Kidney epithelial cell (primary cell): ENCODE measurements around the gene IGFBP4. TPM values are rescaled to one million over a fixed set of nuclear protein-coding genes. Genes with fewer than 3 reads are reported as not detected.

Experiments used
- DNase-seq: peaks from one replicate; pipeline ENCODE4 v3.0.0-alpha.2; 2010; ENCODE audit warnings: low read depth
- H3K27me3 ChIP-seq: 2 replicates; pipeline ENCODE4 v1.6.0; 2011; ENCODE audit warnings: low read length; ENCODE audit not compliant: control insufficient read depth, insufficient read depth
- H3K36me3 ChIP-seq: 2 replicates; pipeline ENCODE4 v1.5.1; 2011; ENCODE audit warnings: low read length; ENCODE audit not compliant: control insufficient read depth, insufficient read depth
- H3K4me3 ChIP-seq: 2 replicates; pipeline ENCODE4 v1.5.1; 2011; ENCODE audit warnings: low read depth, mild to moderate bottlenecking, control low read depth, low read length
- total RNA-seq: library from RNA; depleted of rRNA; stranded (reverse); fragments of >200 nt; gene quantifications from 2 replicates; pipeline ENCODE4 v1.2.3, GENCODE V29; 2015
- TF ChIP-seq, protein P1 (sequence below): IDR thresholded peaks from 2 replicates; pipeline ENCODE4 v1.5.1; 2011; ENCODE audit warnings: mild to moderate bottlenecking, moderate library complexity, low read length, control low read depth, inconsistent platforms; ENCODE audit not compliant: insufficient read depth, poor library complexity, severe bottlenecking

Gene IGFBP4
- total RNA-seq, 1 donor from 2014 or later, result 53.6 TPM

DNA sequence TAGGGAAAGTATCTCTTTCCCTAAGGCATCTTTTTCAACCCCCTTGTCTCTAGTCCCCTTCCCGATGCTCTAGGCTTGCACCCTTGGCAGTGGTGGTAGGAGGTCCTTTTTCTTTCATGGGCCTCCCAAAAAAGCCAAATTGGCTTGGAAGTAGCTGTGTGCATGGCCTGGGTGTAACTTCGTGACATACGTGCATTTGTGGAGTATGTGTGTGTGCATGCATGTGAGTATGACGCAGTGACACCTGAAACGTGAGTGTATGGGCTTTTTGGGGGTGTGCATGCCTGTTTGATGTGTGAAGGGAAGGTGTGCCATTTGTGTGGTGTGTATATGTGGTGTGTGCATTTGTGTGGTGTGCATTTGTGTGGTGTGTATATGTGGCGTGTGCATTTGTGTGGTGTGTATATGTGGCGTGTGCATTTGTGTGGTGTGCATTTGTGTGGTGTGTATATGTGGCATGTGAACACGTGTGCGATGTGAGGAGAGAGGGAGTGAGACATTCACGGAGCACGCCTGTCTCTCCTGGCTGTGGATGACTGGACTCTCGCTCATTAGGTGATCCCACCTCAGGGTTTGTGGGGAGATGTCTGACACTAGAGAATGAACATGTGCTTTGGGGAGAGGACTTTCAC is 15.7 kb downstream of the IGFBP4 start:
- Histone ChIP-seq H3K36me3 (peaks cover 5% of the 10 kb centered on the region), H3K4me3 (no peak overlapping the region), H3K27me3 (no peaks in the 10 kb centered on the region)
- TF ChIP-seq, protein P1, sequence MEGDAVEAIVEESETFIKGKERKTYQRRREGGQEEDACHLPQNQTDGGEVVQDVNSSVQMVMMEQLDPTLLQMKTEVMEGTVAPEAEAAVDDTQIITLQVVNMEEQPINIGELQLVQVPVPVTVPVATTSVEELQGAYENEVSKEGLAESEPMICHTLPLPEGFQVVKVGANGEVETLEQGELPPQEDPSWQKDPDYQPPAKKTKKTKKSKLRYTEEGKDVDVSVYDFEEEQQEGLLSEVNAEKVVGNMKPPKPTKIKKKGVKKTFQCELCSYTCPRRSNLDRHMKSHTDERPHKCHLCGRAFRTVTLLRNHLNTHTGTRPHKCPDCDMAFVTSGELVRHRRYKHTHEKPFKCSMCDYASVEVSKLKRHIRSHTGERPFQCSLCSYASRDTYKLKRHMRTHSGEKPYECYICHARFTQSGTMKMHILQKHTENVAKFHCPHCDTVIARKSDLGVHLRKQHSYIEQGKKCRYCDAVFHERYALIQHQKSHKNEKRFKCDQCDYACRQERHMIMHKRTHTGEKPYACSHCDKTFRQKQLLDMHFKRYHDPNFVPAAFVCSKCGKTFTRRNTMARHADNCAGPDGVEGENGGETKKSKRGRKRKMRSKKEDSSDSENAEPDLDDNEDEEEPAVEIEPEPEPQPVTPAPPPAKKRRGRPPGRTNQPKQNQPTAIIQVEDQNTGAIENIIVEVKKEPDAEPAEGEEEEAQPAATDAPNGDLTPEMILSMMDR, result no peak
- no peak for DNase-seq

DNA sequence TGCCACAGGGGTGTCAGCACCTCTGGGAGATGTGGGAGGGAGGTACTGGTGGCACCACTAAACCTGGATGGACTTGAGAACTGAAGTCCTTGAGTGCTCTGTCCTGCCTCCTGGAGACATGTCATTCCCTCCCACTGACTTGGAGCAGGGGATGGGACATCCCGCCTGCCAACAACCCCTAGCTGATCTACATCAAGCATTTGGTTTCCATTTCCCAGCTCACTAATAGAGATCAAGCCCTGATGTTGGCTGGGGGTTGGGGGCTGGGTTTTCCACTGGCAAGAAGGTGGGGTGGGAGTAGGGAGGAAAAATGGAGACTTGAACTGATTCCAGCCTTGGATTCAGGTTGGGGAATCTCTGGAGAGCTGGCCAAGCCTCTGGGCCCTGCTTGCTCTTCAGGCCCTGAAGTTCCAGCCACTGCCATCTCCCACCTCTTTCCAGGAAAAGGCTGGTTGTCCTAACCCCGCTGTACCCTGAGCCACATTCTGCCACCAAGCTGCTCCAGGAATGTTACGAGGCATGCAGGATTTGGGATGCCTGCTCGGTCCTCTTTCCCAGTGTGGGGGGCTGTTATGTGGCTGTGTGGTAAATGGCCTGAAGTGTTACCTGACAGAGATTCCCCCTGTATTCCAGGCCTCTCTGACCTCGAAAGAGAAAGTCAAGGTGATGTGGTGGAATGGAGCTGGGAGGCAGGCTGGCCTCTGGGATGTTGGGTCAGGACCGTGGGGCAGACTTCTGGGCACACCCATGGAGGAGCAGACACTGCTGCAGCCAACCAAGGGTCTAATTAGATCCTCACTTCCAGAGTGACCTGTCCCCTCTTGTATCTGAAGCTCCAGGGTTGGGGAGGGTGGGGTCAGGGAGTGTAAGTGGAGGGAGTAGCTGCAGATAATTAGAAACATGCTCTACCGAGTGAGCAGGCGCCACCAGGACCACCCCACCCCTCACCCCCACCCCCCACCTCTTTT is 16.7 kb downstream of the IGFBP4 start:
- no peaks in the 10 kb centered on the region for H3K27me3 ChIP-seq
- no peak for DNase-seq
- TF ChIP-seq, protein P1, result no peak
- no peak overlapping the region for H3K4me3 ChIP-seq
- H3K36me3 ChIP-seq, result peaks cover 2% of the 10 kb centered on the region

DNA sequence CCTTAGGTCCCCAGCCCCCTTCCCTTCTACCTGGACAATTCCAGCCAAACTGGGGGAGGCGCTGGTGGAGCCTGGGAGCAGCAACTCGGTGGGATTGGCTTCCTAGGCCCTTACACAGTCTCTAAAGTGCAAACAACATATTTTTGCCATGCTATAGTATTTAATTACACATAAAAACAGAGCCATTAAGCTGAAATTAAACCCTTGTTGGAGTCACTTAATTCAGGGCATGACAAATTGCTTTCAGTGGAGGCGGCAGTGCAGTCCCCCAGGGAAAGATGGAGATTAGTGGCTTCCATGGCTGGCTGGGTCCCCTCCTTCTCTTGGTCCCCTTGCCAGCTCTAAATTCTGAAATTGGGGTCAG is 17.3 kb downstream of the IGFBP4 start:
- H3K36me3 ChIP-seq, result peaks cover 2% of the 10 kb centered on the region
- TF ChIP-seq, protein P1, result no peak
- DNase-seq, result no peak
- H3K27me3 ChIP-seq, result no peaks in the 10 kb centered on the region
- H3K4me3 ChIP-seq, result no peak overlapping the region

DNA sequence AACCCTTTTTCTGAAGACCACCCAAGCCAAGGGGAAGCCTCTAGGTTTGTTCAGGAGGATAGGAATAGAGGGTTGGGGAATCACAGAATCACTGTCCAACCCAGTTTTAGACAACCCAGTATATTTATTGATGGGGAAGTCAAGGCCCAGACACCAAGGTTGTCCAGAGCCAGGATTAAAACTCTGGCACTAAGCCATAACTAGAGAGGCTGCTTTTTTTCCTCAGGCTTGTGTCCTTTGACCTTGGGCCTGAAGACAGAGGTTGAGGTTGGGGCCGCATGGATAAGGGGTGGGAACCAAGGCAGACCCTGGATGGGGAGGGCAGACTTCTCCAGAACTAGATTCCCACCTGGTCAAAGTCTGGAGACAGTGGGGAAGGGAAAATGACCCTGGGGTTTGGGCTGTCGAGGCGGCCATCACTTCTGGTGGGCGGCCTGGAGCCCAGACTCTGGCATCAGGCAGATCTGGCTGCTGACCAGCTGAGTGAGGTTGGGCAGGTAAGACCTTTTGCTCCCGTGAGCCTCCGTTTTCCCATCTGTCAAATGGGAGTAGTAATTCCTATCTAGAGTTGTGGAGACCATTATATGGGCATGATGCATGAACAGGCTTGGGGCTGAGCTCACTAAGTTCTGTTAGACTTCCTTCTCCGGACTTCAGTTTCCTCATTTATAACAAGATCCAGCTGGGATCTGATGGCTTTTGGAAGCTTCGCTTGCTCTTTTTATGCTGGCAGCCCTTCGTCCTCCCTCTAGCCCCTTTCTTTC is 17.9 kb downstream of the IGFBP4 start:
- DNase-seq, result no peak
- Histone ChIP-seq H3K4me3 (no peak overlapping the region), H3K27me3 (no peaks in the 10 kb centered on the region), H3K36me3 (peaks cover 2% of the 10 kb centered on the region)
- TF ChIP-seq, protein P1, result no peak

DNA sequence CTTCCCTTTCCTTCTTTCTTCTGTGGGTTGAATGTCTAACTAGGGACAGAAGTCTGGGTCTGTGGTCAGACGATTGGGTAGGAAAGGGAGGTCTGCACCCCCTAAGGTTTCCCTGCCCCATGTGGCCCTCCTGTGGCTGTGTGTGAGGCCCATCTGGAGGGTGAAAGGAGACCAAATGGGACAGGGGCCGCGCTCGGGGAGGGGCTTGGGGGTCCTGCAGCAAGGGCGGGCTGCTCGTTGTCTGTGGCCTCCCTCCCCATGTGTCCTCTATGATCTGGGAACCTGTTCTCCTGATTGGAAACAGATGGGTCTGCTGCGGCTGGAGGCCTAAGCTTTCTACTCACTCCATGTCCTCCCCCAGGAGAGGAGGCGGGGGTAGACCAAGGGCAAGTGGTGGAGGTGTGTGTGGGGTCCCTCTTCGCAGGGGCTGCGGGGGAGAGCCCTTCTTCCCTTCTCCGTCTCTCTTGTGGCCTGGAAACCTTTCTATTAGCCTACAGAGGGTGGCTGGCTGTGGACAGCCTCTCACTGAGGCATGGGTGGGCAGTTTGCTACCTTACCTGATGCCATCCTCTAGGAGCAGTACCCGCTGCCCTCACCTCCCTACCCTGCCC is 18.6 kb downstream of the IGFBP4 start:
- Histone ChIP-seq H3K4me3 (no peak overlapping the region), H3K36me3 (peaks cover 2% of the 10 kb centered on the region), H3K27me3 (no peaks in the 10 kb centered on the region)
- TF ChIP-seq, protein P1, result no peak
- no peak for DNase-seq
